Measurements from ENCODE around the gene HMGXB3.
"Not testable (repeated sequence)": the region's sequence is repeated elsewhere in the genome, so short reads cannot be mapped to it uniquely, and the experiment has no call there.

Gene HMGXB3

DNA sequence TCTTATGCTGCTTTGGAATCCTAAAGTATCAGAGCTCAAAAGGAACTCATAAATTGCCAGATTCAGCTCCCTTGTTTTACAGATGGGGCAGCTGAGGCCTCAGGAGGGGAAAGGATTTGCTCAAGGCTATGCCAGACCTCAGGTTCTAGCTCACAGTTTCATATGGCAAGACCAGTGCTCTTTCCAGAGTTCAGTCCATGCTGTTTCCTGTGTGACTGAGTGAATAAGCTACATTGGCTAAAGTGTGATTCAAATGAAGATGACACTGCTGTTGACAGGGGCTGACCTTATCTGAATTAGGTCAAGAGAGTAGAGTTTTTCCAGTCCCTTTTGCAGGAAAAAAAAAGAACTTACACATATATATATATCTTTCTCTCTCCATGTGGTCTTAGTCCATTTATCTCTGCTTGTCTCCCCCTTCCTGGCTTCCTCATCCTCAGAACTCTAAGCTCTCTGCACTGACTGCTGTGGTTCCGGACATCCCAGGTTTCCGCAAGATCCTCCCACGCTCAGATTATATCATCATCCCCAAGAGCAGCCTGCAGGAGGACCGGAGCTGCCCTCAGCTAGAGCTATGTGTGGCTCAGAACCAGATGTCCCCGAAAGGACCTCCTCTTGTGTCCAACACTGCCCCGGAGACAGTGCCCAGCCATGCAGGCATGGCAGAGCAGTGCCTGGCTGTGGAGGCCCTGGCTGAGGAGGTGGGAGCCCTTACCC lies 9.3 kb downstream of the HMGXB3 start:
- no peak for DNase-seq
- in situ Hi-C loops (cut with HindIII; ENCODE audit: low pct_ligation_motif_present, low pct_unique_long_range_greater_than_20kb, low sequenced_read_pairs), result no loop called here

DNA sequence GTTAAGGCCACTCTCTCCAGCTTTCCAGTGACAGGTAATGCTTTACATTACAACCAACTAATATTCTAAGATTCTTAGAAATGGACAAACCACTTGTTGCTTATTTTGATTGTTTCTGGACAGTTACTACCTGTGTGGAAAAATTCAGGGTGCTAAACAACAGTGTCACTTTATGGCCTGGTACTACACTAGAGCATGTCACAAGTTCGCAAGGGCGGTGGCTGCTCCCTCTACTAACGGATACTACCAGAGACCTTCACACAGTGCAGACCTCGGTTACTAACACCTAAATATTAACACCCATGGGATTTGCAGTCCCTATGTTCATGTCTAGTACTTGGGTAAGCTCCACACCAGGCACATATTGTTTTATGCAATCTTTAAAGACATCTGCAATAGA lies 13.4 kb downstream of the HMGXB3 start:
- in situ Hi-C loops (cut with HindIII; ENCODE audit: low pct_ligation_motif_present, low pct_unique_long_range_greater_than_20kb, low sequenced_read_pairs), result no loop called here
- DNase-seq, result no peak

- DNase-seq, result no peak
- in situ Hi-C loops (cut with HindIII; ENCODE audit: low pct_ligation_motif_present, low pct_unique_long_range_greater_than_20kb, low sequenced_read_pairs), result no loop called here
These were observed 13.9 kb downstream of the HMGXB3 start for GRCh38 chr5:150014456-150014855.

DNA sequence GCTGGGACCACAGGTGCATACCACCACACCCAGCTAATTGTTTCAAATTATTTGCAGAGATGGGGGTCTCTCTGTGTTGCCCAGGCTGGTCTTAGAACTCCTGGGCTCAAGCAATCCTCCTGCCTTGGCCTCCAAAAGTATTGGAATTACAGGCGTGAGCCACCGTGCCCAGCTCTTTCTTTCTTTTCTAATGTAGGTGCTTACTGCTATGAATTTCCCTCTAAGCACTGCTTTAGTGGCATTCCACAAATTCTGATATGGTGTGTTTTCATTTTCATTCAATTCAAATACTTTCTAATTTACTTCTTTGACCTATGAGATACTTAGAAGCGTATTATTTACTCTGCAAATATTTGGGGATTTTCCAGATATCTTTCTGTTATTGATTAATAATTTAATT lies 14.9 kb downstream of the HMGXB3 start:
- in situ Hi-C loops (cut with HindIII; ENCODE audit: low pct_ligation_motif_present, low pct_unique_long_range_greater_than_20kb, low sequenced_read_pairs), result no loop called here
- DNase-seq, result no peak

DNA sequence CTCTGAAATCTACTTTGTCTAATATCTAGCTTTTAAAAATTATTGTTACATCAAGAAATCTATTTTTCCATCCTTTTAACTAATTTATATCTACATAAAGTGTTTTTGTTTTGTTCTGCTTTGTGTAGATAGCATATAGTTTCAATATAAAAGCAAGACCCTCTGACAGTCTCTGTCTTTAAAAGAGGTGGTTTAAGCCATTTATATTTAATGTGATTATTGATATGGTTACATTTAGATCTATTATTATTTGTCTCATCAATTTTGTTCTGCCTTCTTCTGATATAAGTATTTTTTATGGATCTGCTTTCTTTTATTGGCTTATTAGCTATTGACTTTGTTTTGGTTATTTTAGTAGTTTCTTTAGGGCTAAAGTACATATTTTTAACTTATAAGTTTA lies 16.0 kb downstream of the HMGXB3 start:
- in situ Hi-C loops (cut with HindIII; ENCODE audit: low pct_ligation_motif_present, low pct_unique_long_range_greater_than_20kb, low sequenced_read_pairs), result no loop called here
- DNase-seq, result no peak

DNA sequence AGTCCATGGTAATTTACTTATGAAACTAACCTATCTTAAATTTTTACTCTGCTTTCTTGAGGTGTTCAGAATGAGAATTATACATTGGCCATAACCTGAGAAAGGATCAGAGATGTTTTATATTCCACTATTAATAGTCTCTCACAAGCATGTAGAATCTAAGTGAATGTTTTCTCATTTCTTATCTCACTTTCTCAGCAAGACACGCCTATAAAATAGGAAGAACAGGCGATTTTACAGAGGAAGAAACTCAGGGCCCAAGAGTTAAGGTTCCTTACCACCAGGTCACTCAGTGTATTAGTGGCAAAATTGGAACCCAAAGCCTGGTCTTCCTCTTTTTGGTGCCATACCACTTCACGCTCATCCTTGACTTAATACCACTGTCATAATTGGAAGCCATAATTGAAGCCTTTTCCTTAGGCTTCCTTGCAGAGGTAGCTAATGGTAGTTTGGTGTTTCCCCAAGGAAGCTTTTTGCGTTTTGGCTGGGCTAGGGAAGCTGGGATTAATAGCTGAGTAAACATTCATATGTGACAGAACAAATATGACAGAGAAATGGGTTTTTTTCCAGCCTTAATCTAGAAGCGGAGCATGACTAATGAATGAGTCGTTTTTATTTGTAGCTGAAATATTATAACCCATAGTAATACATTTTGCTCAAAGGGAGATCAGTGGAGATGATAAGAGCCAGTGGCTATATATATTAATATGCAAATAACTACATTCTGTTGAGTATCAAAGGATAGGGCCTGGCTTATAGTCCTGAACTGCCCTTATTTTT lies 16.9 kb downstream of the HMGXB3 start:
- no peak for DNase-seq
- in situ Hi-C loops (cut with HindIII; ENCODE audit: low pct_ligation_motif_present, low pct_unique_long_range_greater_than_20kb, low sequenced_read_pairs), result no loop called here

DNA sequence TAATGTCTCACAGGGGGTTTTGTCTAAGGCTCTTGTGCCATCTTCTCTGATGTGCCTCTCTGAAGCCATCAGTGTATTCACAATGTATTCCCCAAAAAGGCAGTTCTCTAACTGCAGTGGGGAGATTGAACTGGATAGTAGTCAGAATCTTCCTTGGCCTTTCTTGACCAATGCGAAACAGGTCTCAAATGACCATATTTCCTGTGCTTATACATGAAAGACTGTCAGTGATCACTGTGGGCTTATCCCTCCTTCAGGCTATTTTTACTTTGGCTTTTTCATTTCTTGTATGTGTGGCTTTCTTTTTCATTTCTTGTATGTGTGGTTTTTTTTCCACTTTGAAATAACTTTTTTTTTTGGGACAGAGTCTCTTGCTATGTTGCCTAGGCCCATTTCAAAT lies 19.7 kb downstream of the HMGXB3 start:
- no peak for DNase-seq

GRCh38 chr5:150021491-150022157 lies 21.1 kb downstream of the HMGXB3 start:
- peak; percentile 78 for DNase-seq
- in situ Hi-C loops (cut with HindIII; ENCODE audit: low pct_ligation_motif_present, low pct_unique_long_range_greater_than_20kb, low sequenced_read_pairs), result no loop called here

More for the DNA sequence above, 19.7 kb downstream of the HMGXB3 start:
- in situ Hi-C loops (cut with HindIII; ENCODE audit: low pct_ligation_motif_present, low pct_unique_long_range_greater_than_20kb, low sequenced_read_pairs), result no loop called here

GRCh38 chr5:150022158-150022531 lies 21.6 kb downstream of the HMGXB3 start:
- in situ Hi-C loops (cut with HindIII; ENCODE audit: low pct_ligation_motif_present, low pct_unique_long_range_greater_than_20kb, low sequenced_read_pairs), result no loop called here
- DNase-seq, result peak; percentile 52

DNA sequence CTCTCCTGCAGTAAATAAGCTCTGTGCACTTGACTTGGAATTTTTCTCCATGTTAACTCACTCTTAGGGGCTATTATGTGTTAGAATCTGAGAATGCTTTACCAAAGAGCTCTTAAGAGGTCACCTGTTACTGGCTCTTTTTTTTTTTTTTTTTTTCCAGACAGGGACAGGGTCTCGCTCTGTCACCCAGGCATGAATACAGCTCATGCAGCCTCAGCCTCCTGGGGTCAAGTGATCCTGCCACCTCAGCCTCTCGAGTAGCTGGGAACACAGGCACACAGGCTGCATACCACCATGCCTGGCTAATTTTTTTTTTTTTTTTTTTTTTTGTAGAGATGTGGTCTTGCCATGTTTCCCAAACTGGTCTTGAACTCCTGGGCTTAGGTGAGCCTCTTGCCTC lies 22.1 kb downstream of the HMGXB3 start:
- in situ Hi-C loops (cut with HindIII; ENCODE audit: low pct_ligation_motif_present, low pct_unique_long_range_greater_than_20kb, low sequenced_read_pairs), result no loop called here
- peak; percentile 83 for DNase-seq

DNA sequence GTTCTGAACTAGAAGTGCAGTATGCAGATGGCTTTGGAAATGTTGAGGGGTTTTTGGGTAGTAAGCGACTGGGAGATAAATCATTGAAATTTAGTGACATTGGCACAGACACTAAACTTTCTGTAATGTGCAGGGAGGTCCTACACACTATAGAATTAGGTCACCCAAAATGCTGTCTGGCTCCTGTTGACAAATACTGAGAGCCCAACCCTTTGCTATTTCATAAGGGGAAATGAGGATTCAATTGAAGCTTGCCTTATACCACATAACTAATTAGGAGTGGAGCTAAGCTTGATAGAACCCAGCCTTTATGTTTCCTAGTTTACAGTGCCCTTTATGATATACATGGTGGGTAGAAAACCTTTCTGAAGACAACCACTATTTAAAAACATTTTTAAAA lies 22.6 kb downstream of the HMGXB3 start:
- in situ Hi-C loops (cut with HindIII; ENCODE audit: low pct_ligation_motif_present, low pct_unique_long_range_greater_than_20kb, low sequenced_read_pairs), result no loop called here
- no peak for DNase-seq

DNA sequence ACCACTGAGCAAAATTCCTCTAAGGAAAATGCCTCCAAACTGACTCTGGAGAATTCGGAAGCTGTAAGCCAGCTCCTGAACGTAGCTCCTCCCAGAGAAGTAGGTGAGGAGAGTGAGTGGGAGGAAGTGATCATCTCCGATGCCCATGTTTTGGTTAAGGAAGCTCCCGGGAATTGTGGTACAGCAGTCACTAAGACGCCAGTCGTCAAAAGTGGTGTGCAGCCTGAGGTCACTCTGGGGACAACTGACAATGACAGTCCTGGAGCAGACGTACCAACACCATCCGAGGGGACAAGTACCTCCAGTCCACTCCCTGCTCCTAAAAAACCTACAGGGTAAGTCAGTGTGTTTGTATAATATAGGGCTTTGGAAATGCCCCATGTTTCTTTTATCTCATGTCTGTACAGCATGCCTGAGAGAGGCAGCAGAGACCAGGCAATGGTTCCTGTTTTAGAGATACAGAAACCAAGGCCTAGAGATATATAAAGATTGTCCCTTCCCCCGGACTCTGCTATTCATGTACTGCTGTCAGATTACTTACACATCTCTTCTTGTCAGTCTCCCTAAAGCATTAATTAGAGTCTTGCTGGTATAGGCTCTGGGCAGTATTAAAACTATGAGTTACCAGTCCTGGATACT lies 23.9 kb downstream of the HMGXB3 start:
- in situ Hi-C loops (cut with HindIII; ENCODE audit: low pct_ligation_motif_present, low pct_unique_long_range_greater_than_20kb, low sequenced_read_pairs), result no loop called here
- DNase-seq, result no peak

DNA sequence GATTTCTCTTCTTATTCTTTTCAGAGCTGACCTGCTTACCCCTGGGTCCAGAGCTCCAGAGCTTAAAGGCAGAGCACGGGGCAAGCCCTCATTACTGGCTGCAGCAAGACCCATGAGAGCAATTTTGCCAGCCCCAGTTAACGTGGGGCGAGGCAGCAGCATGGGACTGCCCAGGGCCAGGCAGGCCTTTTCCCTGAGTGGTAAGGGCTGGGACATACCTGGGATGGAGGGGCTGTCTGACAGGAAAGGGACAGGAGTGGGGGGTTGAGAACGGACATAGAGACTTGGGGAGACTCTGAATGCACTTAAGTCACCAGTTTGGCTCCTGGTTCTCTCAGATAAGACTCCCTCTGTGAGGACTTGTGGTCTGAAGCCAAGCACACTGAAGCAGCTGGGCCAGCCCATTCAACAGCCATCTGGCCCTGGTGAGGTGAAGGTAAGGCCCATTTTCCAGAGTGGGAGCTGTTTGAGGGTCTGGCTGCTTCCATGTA lies 26.2 kb downstream of the HMGXB3 start:
- in situ Hi-C loops (cut with HindIII; ENCODE audit: low pct_ligation_motif_present, low pct_unique_long_range_greater_than_20kb, low sequenced_read_pairs), result no loop called here
- DNase-seq, result no peak

DNA sequence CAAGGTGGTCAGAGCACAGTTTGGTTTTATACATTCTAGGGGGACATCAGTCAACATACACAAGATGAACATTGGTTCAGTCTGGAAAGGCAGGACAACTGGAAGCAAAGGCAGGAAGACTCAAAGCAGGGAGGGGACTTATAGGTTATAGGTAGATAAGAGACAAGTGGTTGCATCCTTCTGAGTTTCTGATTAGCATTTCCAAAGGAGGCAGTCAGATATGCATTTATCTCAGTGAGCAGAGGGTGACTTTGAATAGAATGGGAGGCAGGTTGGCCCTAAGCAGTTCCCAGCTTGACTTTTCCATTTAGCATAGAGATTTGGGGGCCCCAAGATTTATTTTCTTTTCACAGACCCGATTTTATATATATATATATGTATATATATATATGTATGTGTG lies 27.5 kb downstream of the HMGXB3 start:
- DNase-seq; in situ Hi-C loops (cut with HindIII; ENCODE audit: low pct_ligation_motif_present, low pct_unique_long_range_greater_than_20kb, low sequenced_read_pairs): not testable (repeated sequence)

DNA sequence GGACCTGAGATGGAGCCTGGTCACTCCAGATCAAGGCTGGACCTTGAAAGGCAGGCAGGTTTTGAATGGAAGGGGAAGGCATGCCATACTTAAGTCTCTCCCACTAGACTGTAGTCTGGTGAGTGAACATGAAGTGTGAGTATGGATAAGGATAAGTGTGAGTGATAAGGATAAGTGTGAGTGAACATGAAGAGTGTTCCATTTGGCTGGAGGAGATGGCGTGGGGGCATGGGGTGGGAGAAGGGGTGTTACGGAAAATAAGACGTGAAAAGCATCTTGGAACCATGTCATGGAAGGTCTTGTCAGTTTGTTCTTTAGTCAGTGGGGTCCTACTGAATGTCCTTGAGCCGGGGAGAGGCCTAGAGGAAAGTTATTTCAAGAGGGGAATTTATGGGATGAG lies 32.8 kb downstream of the HMGXB3 start:
- in situ Hi-C loops (cut with HindIII; ENCODE audit: low pct_ligation_motif_present, low pct_unique_long_range_greater_than_20kb, low sequenced_read_pairs), result no loop called here

DNA sequence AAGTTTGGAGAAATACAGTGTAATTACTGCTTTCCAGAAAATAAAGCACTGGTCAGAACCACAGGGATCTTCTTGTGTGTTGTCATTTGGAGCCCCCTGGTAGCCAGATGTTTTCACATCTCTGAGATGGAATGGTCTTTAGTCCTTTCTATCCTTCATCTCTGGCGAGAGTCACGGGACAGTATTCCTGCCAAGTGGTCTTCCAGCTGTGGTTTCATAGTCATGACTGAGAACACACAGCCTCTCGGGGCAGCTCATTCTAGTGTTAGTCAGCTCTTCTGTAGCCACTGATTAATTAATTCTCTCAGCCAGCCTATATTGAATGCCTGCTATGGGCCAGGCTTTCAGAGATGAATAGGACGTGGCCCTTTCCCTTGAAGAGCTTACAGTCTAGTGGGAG lies 34.1 kb downstream of the HMGXB3 start:
- in situ Hi-C loops (cut with HindIII; ENCODE audit: low pct_ligation_motif_present, low pct_unique_long_range_greater_than_20kb, low sequenced_read_pairs), result no loop called here

More for the DNA sequence above, 32.8 kb downstream of the HMGXB3 start:
- no peak for DNase-seq

DNA sequence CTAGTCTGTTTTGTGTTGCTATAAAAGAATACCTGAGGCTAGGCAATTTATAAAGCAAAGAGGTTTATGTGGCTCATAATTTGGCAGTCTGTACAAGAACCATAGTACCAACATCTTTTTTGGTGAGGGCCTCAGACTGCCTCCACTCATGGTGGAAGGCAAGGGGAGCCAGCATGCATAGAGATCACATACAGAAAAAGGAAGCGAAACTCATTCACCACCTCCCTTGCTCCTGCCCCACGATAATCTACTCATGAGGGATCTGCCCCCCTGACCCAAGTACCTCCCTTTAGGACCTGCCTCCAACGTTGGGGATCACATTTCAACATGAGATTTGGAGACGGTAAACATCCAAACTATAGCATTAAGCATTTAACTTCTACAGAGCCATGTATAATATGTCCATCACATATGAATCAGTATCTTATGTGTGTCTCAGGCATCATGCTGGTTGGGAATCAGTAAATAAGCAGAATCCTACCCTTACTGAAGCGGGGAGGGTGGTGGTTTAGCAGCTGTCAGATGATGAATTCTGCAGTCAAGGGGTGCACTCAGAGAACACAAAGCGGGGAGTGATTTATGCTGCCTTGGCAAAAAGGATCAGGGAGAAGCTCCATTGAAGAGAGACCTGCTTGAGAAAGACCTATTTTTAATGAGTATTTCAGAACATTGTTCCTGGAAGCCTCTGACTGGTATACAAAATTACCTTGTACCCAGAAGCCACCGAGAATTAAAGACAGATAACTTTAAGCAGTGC lies 34.8 kb downstream of the HMGXB3 start:
- DNase-seq, result no peak
- in situ Hi-C loops (cut with HindIII; ENCODE audit: low pct_ligation_motif_present, low pct_unique_long_range_greater_than_20kb, low sequenced_read_pairs), result no loop called here

More for the DNA sequence above, 34.1 kb downstream of the HMGXB3 start:
- peak; percentile 28 for DNase-seq

DNA sequence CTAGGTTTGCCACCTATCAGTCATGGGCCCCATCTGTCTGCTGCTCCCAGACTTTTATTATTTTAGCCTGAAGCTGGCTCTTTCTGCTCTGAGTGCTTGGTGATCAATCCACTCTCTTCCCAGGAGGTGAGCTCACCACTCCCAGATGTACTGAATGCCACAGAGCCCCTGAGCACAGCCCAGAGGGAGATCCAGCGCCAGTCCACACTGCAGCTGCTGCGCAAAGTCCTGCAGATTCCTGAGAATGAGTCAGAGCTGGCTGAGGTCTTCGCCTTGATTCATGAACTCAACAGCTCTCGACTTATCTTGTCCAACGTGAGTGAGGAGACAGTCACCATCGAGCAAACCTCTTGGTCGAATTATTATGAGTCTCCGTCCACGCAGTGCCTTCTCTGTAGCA lies 36.0 kb downstream of the HMGXB3 start:
- in situ Hi-C loops (cut with HindIII; ENCODE audit: low pct_ligation_motif_present, low pct_unique_long_range_greater_than_20kb, low sequenced_read_pairs), result no loop called here
- DNase-seq, result peak; percentile 95

All from ACHN (cell line).